DMS53 treated with DMSO at 0.1 percent for 48 hours (cell line): ENCODE data around the gene CREBBP.
"Not testable (repeated sequence)": the region's sequence is repeated elsewhere in the genome, so short reads cannot be mapped to it uniquely, and the experiment has no call there.

Experiments
- DNase-seq: peaks from one replicate; lab custom pipeline; 2025; ENCODE audit not compliant: unreplicated experiment; lab: John Stamatoyannopoulos, UW

Gene CREBBP

DNA sequence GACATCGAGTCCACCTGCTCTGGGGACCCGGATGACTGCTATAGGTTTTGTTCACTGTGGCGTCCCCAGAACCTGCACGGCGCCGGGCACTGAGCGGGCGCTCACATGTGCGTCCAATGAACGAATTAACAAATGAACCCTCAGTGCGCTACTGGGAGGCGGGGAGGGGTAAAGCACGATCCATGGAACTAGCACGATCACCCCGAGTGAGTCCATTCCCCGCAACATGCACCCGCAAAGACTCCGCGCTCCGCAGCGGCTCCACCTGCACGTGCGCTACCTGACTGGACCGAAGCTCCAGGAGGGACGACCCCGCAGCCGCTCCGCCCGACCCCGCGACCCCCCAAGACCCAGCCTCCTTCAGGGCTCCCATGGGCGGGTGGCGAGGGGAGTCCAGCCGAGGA is 163.7 kb downstream of the CREBBP start:
- peak; percentile 2 for DNase-seq

DNA sequence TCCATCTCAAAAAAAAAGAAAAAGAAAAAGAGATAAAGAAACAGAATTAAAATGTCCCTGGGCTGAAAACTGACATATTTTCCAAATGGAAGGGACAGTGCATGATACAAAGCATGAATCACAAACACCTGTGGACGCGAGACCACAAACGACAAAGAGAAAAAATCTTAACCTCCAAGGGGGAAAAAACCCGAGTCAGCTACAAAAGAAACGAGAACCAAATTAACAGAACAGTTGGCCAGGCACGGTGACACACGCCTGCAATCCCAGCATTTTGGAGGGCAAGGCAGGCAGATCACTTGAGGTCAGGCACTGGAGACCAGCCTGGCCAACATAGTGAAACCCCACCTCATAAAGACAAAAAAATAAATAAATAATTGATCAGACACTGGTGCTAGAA is 165.1 kb downstream of the CREBBP start:
- no peak for DNase-seq

DNA sequence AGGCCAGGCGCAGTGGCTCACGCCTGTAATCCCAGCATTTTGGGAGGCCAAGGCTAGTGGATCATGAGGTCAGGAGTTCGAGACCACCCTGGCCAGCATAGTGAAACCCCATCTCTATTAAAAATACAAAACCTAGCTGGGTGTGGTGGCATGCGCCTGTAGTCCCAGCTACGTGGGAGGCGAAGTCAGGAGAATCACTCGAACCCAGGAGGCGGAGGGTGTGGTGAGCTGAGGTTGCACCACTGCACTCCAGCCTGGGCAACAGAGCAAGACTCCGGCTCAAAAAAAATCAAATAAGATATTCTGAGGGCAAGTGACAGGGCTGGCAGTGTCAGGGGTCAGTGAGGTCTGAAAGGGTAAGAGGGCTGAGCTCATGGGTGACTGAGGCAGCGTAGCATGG is 166.1 kb downstream of the CREBBP start:
- not testable (repeated sequence) for DNase-seq

DNA sequence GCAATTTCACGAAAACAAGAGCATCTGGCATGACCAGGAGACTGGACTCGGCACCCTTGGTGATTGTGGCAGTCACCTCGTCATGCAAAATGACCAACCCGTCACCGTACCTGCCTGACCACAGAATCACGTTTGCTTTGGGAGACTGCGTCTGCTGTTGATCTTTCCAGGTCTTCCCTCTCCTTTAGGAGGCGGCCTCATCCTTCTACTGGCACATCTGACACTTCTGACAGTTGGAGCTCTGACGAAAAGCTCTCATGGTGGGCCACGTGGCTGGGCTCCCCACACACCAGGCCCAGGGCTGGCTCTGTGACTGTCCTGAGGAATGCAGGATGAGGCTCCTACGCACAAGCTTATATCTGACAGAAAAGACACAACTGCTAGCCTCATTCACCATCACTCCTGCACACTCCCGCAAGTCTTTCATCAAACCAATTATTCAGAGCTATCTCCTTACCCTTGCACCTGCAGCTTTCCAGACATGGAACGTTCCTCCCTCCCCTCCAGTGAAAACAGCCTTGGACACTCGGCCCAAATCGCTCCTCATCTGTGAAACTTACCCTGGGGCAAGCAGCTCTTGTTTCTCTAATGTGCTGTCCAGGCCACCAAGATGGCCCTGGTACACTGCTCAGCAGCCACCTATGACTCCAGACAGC is 166.8 kb downstream of the CREBBP start:
- no peak for DNase-seq

GRCh38 chr16:3712861-3713372 is 167.6 kb downstream of the CREBBP start:
- DNase-seq: no peak

- DNase-seq: no peak
Observed at GRCh38 chr16:3706253-3707012, 174.1 kb downstream of the CREBBP start.

- DNase-seq: no peak
Observed at GRCh38 chr16:3702082-3702481, 178.4 kb downstream of the CREBBP start.

DNA sequence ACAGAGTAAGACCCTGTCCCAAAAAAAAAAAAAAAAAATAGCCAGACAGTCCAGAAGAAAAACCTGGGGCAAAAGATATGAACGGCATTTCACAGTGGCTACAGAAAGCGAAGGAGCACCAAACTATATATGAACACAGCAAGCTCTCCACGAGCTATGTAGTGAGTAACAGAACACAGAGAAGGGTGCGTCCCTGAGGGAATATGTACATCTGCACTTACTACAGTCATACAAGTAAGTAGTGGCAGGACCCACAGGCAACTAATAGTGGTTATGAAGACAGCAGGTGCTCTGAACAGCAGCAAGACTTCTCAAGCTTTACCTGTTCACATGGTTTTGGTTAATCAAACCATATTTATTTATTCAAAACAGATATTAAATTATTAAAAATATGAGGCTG is 179.0 kb downstream of the CREBBP start:
- DNase-seq: no peak

GRCh38 chr16:3698941-3699340 is 181.6 kb downstream of the CREBBP start:
- no peak for DNase-seq

- DNase-seq: no peak
Observed at GRCh38 chr16:3696425-3697218, 183.9 kb downstream of the CREBBP start.

DNA sequence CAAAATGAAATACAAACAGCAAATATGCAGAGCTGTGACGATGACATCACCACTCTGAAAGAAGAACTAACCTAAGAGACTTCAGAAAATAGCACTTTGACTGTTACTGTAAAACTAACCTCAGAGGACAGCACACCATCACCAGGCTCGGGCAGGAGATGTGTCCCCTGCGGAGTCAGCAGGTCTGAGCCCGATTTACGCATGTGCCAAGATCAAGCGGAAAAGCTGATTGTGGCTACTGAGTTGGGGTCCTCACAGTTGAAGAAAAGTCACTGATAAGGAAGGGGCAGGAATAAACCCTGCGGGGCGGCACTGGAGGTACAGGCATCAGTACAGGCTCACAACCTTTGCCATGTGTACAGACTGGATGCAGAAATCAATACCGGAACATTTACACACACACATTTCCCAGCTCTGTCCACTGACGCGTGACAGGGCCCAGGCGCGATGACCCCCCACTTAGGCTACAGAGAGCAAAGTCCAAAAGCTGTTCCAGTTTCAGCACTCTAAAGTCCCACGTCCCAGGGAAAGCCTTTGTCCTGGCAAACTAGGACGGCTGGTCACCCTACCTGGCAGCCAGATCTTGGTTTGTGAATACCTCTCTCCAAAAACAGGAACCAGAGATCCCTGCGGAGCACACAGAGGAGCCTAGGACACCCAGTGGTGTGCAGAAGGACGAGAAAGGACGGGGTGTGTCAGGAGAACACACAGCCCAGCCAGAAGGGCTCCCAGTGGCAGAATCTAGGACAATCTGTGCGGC is 184.7 kb downstream of the CREBBP start:
- peak; percentile 46 for DNase-seq

- no peak for DNase-seq
Observed at GRCh38 chr16:3694051-3694450, 186.5 kb downstream of the CREBBP start.

DNA sequence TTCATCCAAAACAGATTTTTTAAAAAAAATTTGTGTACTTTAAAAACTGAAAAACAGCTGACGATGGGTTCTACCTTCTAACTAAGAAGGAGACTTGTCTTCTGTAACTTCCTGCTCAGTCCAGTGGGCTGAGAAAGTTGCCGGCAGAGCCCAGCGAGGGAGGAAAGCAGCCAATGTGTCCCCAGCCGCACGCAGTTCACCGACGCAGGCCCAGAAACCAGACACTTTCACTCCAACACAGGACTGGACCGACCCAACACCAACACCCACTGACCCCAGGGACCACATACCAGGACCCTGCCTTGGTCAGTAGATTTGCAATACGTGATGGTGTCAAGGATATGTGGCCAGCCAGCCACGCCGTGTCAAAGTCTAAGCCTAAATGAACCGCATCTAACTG is 188.8 kb downstream of the CREBBP start:
- DNase-seq: no peak

DNA sequence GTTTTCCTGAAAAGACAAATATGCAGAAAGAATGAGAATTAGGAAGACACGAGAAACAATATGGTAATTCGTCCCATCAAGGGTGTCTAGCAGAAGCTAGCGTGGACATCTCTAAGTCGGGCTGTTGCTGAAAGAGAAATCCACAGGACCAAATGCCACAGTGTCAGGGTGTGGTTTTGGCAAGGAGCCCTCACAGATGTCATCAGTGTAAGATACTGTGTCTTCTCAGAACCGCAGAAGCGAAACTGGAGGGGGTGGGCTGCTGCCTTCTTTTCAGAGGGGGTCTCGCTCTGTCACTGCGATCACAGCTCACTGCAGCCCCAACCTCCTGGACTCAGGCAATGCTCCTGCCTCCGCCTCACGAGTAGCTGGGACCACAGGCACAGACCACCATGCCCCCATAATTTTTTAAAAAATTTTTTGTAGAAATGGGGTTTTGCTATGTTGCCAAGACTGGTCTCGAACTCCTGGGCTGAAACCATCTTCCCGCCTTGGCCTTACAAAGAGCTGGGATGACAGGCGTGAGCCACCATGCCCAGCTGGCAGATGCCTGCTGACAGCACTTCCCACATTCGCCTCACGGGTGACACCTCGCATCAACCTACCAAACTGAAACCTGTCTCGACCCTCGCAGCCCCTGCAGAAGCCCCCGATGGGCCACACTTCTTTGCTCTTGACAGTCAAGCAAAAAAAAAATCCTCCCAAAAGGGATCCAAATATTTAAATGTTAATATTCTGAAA is 189.4 kb downstream of the CREBBP start:
- no peak for DNase-seq

DNA sequence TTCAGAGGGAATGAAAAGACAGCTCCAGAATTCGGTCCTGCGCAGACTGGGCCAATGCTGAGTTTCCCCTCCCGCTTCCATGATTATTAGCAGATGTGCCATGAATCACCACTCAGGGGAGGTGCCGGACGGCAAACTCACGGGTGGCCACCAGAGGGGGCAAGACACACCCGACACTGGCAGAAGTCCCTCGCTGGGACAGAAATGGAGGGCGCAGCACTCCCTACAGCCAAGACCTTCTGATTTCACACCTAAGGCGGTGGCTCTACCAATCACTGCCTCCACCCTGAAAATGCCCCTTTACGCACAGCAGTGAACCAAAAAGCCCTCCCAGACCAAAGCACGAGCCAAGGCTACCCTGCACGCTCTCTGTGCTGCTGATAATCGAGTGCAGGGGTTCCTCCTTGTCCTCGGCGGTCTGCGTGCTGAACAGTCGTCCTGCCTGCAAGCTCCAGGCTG is 190.0 kb downstream of the CREBBP start:
- peak; percentile 64 for DNase-seq

- DNase-seq: no peak
Observed at GRCh38 chr16:3689731-3690130, 190.8 kb downstream of the CREBBP start.

GRCh38 chr16:3687792-3688191 is 192.7 kb downstream of the CREBBP start:
- DNase-seq: no peak

DNA sequence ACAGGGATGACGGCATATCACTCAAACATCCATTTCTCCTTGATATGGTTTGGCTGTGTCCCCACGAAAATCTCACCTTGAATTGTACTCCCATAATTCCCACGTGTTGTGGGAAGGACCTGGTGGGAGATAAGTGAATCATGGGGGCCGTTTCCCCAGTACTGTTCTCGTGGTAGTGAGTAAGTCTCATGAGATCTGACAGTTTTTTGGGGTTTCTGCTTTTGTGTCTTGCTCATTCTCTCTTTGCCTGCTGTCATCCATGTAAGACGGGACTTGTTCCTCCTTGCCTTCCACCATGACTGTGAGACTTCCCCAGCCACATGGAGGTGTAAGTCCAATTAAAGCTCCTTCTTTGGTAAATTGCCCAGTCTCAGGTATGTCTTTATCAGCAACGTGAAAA is 193.5 kb downstream of the CREBBP start:
- DNase-seq: no peak

DNA sequence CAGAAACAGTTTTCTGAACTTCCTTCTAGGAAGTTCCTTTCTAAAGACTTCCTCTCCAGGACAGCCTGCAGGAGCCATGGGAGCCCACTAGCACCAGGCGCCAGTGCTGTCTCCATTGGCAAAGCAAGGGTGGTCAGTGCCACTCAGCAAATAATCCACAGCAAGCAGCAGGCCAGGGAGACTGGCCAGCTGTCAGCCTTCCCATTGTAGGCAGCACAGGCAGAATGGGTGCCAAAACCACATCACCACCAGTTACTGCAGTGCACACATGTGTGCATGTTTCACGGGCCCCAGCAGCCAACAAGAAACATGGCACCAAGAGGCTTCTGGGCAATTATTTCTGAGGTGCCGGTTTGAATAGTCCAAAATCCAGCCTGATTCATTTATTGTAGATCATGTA is 199.3 kb downstream of the CREBBP start:
- no peak for DNase-seq

GRCh38 chr16:3677994-3678393 is 202.5 kb downstream of the CREBBP start:
- DNase-seq: no peak
